Stimulated activated CD8-positive, alpha-beta memory T cell treated with anti-CD3 and anti-CD28 coated beads, Interleukin-12 subunit alpha, Interleukin-12 subunit beta, amount 100 ng/mL, for 24 hours (primary cell): Measurements from ENCODE around the gene UBE2G1.
"Not testable (repeated sequence)": the region's sequence is repeated elsewhere in the genome, so short reads cannot be mapped to it uniquely, and the experiment has no call there.

Source experiments
- DNase-seq: peaks from one replicate; pipeline ENCODE4 v3.0.0-alpha.2; 2020; ENCODE audit errors: extremely low read depth

Gene UBE2G1

DNA sequence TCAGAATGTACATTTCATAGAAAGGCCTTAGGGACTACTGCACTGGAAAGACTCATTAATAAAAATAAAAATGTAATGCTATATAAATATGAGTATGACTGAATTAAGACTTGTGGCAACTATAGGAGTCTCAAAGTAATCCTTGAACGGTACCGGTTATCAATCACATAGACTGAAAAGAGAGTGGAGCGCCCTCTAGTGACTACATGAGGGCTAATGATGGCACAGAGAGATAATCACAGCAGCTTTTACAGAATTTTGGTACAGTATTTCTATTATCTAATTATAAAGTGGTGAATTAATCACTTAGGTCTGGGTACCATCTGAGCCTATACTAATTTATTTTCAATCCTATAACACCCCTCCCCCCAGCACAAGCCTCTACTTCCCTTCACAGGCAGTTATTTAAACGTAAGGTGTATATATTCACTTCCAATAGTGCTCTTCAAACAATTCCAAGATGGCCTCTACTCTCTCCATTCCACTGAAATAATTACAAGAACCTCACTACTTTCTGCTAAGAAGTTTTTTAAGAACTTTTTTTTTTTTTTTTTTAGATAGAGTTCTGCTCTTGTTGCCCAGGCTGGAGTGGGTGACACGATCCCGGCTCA is 62.0 kb downstream of the UBE2G1 start:
- peak; percentile 8 for DNase-seq

DNA sequence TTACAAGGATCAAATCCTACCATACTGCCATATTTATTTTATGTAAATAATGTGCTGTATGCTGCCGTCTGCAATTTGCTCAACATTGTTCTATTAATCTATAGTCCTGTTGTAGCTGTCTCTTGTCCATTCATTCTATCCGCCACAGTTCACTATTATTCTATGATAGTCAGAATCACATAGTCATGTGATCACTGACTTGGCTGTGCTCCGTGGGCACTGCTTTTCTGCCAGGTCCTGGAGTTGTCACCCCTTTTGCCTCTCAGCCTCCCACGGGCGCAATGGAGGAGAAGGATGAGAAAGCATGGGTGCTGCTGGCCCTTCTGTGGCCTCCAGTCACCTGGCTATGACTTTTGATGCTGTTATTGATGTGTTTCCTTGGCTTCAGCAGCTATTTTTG is 65.4 kb downstream of the UBE2G1 start:
- no peak for DNase-seq

DNA sequence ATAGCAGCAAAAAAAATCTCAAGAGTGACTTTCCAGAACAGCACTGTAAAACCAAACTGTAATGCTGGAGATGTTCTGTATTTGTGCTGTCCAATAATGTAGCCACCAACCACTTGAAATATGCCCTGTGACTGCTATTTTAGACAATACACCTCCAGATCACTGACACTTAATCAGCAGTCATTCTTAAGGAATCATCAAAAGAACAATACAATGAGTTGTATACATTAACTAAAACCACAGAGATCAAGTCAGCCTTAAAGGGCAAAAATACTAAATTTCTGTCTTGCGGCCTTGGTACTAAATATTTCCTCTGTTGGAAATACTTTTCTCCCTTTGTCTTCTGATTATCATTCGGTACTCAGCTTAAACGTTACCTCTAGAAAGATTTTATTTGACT is 69.1 kb downstream of the UBE2G1 start:
- DNase-seq, result no peak

DNA sequence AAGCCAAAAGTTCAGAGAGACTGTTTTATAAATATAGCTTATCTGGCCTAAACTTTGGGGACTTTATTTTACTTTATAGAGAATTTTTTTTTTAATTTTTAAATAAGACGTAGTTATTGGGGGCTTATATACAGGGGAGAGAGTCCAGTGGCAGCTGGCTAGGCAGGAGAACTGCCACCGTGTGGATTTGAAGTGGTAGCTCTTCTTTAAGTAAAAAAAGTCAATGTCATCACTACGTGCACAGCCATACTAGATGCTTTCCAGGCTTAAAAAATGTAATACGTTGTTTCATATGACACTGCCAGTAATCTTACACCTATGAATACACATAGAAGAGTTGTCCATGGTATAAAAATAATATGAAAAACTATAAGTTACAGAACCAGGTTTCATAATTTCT is 70.8 kb downstream of the UBE2G1 start:
- no peak for DNase-seq

DNA sequence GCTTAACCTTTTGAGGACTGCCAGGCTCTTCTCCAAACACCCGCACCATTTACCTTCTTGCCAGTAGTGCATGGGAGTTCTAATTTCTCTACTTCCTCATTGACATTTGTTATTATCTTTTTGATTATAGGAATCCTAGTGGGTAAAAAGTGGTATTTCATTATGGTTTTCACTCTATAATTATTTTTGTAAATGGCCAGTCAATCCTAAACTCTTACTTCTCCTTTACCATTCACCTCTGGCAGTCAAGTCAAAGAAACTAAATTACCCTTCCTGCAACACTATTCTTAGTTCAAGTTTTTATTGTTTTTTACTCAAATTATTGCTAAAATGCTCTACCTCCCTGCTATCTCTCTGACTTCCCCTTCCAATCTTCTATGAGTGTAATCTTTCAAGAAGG is 72.9 kb downstream of the UBE2G1 start:
- DNase-seq, result no peak

DNA sequence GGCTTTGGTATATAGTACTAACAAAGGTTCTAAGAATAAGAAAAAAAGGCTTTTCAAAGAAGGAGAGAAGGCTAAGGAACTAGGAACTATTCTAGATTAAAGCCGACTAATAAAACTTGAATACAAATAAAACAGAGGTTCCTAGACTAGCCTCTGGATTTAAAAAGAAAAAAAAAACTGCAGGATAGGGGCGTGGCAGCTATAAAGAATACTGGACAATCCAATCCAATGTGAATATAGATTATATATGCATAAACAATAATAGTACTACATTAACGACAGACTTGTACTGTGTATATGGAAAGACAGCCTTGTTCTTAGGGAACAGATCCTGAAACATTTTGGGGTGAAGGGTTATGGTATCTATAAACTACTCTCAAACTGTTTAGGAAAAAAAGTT is 78.8 kb downstream of the UBE2G1 start:
- no peak for DNase-seq

DNA sequence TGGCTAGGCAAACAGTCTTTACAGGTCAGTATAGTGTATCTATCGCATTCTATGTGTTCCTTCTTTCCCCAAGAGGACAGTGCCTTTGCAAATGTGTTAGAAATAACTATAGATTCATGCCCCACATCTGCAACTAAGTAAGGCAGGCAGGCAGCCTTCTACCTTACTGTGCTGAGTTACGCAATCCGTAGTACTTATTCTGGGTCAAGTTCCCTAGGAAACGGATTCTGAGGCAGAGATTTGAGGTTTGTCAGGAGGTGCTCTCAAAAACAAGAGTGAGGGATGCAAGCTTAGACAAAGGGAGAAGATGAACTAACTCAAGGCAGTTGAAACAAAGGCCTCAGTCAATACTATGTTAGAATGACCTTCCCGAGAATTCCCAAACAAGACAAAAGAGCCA is 90.0 kb downstream of the UBE2G1 start:
- DNase-seq, result no peak

DNA sequence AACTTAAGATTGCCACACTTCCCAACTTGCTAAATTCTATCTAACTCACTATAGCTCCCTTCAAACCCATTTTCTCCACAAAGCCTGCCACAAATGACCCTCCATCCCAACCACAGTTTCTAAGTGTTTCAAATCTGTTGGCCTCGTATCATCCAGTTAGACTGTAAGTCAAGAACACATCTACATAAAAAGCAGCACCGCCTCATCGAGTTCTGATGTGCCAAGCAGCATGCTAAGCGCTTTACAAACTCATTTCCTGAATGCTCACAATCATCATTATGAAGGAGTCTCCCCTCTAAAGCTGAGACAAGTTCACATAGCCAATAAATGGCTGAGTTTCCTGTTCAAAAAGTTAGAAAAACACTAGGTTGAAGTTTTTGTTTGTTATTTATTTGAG is 93.5 kb downstream of the UBE2G1 start:
- DNase-seq, result no peak

DNA sequence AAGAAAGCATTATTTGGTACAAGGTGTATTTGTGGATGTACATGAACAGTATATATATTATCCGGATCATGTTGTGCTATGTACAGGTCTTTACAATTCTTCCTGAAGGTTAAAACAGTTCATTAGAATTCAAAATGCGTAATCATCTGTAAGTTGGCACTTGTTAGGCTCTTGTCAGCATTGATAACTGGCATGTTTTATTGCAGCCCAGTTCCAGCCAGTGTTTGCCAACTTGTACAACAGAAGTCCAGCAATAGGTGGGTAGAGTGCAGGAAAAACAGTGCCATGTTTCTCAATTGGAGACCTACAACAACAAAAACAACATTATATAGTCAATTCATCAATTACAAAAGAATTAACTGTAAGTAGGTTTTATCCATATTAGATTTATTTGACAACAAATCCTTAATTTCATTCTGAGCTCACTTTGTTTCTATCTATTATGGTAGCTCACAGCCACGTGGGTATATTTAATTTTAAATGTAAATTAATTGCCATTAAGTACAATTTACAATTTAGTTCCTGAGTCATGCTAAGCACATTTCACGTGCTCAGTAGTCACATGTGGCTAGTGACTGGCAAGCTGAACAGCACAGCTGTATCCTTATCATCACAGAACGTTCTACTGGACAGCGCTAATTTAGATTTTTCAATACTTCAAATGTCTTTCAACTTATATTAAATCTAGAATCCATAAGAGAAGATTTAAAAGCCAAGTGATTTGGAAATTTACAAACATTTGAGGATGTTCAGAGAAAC is 94.1 kb downstream of the UBE2G1 start:
- no peak for DNase-seq

DNA sequence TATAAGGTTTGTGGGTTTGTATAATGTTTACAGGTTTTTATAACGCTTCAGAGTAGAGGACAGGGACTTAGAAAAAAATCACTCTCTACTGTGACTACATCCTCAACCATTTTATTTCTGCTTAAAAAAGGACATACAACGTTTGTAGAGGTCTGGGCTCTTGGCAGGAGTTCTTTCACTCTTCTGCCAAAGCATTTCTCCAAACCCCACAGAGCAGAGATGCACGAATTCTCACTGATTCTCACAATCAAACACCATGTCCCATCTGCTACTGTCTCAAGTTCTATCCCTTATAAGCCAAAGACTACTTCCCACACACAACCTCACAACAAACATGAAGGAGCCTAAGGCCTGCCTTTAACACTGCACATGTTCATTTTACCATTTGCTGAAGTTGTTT is 95.7 kb downstream of the UBE2G1 start:
- DNase-seq, result no peak

DNA sequence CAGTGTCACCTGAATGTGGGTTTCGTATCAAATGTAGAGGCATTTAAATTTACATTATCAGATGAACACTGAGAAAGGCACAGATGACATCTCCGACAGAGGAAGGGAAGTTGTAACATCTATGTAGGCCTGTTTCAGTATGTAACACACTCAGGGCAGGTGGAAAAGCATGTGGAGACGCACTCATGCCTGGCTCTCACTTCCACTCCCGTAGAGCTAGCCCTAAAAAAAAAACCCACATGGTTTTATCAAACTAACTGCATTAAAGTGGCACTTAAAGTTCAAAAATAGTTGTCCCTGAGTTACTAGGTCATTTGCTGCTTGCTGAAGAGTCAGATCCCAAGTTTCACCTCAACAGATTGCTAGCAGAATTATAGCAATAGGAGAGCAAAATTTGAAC is 96.6 kb downstream of the UBE2G1 start:
- DNase-seq, result no peak

DNA sequence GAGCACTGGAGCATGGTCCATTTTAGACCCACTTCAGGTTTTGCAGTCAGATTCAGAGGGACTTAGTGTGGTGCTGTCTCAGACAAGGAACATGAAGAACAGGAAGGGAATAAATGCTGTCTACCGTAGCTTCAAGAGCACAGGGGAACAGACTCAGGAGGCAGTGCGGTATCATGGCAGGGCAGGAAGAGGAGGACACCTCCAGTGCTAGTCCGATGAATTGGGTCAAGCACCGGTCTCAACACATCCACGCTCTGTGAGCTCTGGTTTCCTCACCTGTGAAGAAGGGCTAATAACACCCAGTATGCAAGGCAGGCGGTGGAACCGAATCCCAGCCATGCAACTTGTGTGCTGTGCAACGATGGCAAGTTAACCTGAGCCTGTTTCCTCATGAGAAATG is 99.1 kb downstream of the UBE2G1 start:
- DNase-seq, result no peak

DNA sequence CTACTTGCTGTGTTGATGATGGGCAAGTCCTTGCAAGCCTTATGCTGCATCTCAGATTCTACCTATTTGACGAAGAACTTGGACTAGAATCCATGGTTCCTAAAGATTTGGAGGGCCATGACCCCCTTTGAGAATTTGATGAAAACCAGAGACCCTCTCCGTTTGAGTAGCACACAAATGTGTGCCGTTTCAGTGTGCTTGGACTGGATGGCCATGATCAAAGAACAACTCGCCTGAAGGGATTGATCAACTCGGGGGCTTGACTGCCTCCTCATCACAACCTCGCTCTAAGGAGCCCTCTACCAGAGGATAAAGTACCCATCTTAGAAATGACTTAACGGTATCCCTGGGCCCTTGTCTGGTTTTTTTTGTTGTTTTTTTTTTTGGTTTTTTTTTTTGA is 99.9 kb downstream of the UBE2G1 start:
- no peak for DNase-seq

DNA sequence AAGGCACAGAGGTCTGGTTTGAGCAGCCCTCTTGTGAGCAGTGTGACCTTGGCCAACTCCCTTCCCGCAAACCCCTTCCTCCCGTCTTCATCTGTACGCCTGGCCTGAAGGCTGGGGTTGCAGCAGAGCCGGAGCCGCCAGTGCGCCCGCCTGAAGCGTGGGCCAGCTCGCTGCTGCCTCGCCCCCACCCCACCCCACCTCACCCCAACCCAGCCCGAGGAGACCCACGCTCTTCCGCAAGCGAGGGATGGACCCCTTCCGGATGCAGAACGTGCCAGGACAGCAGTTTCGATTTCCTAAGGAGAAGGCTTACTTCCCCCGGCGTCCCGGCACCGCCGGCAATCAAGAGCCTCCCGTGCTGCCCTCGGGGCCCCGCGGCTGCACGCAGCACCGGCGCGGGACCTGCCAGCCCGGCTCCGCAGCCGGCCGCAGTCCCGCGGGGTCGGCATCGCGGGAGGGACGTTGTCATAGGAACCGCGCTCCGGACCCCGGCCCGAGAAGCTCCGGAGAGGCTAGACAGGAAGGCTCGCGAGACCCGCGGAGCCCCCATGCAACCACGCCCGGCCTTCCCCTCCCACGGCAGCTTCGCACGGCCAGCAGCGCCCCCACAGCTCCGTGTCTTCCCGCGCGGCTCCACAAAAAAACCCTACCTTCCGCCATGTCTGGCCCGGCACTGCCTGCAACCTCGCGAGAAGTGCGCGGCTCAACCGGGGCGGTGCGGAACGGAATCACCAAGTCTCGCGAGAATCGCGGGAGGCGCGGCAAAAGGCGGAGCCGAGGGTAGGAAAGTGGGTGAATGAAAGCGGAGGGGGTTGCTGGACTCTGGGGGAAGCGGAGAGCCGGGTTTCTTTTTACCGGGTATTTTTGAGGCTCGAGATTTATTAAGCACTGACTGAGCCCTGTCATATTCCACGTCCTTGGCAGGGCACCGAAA is 102.9 kb downstream of the UBE2G1 start, which contains the start of gene ANKFY1:
Gene ANKFY1 (minus strand): TSS at position 698 of the 934 bp plus-strand sequence. CDS start 38 bp downstream, at position 660.
- peak; percentile 89 for DNase-seq

DNA sequence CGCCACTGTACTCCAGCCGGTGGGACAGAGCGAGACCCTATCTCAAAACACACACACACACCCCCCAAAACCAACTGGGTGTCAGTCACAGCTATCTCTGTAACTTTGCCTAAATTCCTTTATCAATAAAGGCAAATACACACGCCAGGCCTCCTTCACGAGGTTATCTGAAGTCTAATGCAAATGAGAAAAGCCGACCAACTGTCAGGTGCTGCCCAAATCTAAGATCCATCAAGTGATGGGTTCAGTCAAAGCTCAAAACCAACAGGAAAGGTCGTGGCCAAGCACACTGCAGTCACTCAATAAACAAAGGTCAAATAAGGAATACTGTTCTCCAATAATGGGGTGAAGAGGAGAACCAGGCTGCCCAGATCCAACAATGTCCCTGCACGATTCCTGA is 103.8 kb downstream of the UBE2G1 start:
- DNase-seq, result no peak

DNA sequence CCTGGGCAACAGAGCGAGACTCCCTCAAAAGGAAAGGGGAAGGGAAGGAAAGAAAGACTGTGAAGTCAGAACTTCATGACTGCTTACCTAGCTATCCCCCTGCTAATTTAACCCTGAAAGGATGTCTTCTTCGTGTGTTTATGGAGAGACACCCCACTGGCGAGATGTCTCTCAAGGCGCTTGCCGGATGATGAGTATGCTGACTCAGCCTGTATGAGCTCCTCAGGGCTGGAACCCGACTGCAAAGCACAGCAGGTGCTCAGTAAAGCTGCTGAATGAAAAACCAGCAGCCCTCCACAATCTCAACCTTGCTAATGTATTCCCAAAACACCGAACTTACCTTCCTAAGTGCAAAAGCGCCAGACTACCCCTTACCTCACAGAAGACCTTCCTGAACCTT is 105.0 kb downstream of the UBE2G1 start:
- no peak for DNase-seq

DNA sequence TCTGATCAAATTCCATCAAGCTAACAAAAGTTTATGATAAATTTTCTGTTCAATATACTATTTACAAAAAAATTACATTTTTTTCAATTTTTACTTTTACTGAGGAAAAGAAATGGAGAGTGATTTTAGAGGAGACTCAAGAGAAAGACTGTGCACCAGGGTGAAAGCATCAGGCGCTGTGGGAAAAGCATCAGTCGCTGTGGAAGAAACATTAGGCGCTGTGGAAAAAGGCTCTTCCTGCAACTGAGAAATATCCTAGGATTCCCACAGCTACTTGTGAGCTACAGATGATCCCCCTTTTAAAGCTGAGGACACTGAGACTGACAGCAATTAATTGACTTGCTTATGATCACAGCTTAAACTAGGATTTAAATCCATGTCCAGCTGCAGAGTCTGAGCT is 107.6 kb downstream of the UBE2G1 start:
- DNase-seq, result no peak

DNA sequence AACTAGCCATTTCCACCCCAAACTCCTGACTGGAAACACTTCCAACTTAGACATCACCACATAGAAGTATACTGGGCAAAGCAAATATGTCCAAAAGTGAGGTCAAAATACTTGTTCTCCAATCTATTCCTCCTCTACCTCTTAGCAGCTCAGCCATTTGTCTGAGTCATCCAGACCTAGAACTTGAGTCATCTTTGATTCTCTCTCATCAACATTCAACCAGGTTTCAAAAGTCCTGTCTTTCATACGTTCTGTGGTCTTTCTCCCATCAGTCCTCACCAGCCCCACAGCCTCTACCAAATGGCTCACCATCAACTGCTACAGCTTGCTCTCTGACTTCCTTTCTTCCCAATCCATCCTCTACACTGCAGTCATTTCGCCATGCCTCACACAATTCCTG is 109.5 kb downstream of the UBE2G1 start:
- no peak for DNase-seq

DNA sequence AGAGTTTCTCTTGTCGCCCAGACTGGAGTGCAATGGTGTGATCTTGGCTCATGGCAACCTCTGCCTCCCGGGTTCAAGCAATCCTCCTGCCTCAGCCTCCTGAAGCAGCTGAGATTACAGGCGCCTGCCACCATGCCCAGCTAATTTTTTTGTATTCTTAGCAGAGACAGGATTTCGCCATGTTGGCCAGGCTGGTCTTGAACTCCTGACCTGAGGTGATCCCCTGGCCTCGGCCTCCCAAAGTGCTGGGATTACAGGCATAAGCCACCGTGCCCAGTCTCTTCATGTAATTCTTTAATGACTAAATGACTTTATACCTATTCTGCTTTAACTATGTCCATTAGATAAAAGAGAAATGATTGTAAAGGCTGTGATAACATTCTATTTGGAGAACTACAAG is 111.2 kb downstream of the UBE2G1 start:
- not testable (repeated sequence) for DNase-seq

DNA sequence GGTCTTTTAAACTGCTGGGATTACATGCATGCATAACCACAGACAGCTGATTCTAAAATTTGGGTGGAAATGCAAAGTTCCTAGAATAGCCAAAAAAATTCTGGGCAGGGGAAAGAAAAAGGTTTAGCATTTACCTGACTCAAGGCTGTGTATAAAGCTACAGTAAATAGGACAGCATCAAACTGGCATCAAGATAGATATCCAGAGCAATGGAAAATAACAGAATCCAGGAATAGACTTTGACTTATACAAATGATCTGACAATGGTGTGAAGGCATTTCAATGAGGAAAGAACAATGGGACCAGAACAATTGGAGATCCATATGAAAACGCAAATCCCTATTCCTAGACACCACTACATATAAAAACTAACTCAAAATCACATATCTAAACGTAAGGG is 115.6 kb downstream of the UBE2G1 start:
- DNase-seq, result no peak

DNA sequence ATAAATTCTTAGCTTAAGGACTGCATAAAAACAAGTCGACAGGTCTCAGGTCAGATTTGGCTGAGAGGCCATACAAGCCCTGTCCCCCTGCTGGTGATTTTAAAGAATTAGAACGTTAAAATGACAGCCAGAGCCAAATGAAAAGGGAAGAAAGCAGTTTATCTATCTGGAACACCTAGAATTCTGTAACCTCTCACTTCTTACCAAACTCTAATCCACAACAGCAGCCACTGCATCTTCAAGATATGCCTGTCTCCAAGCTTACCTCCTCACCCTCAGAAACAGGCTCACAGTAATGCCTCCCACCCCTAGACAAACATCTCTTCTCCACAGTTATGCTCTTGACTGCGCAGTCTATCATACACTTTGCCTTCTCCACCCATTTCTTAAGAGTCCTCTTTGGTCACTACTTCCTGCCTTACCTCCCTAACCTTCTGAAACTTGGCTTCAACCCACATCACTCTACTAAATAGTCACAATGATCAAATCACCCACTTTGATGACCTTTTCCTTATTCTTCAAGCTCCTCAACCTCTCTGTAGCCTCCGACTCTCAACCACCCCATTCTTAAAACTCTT is 116.9 kb downstream of the UBE2G1 start:
- DNase-seq, result no peak
